Hepatocyte (in vitro differentiated cells): ENCODE results near the gene PIGBOS1.

ENCODE experiments used
- CTCF ChIP-seq: fragments of 200-600 bp; sonication (generic); IDR thresholded peaks from 2 replicates; pipeline ENCODE4 v1.5.1; 2016; ENCODE audit warnings: antibody characterized with exemption, mild to moderate bottlenecking; ENCODE audit not compliant: poor library complexity
- EZH2phosphoT487 ChIP-seq: fragments of 200-600 bp; sonication (generic); IDR thresholded peaks from one replicate; pipeline ENCODE4 v1.6.1; 2018; ENCODE audit warnings: antibody characterized with exemption, mild to moderate bottlenecking, low read depth, moderate library complexity; ENCODE audit not compliant: unreplicated experiment, severe bottlenecking

- TF ChIP-seq CTCF: no peak
- TF ChIP-seq EZH2phosphoT487: no peak
Observed at GRCh38 chr15:55343168-55343567, 24.2 kb upstream of the PIGBOS1 start.
